ENCODE results near the gene ZNF205. TPM values are rescaled to one million over a fixed set of nuclear protein-coding genes. Genes with fewer than 3 reads are reported as not detected.
A peak's percentile ranks its signal among the peaks of the same experiment; 100 is the strongest.

The ZNF205 gene
- 17.4 and 17.7 TPM in 2 replicates for total RNA-seq

DNA sequence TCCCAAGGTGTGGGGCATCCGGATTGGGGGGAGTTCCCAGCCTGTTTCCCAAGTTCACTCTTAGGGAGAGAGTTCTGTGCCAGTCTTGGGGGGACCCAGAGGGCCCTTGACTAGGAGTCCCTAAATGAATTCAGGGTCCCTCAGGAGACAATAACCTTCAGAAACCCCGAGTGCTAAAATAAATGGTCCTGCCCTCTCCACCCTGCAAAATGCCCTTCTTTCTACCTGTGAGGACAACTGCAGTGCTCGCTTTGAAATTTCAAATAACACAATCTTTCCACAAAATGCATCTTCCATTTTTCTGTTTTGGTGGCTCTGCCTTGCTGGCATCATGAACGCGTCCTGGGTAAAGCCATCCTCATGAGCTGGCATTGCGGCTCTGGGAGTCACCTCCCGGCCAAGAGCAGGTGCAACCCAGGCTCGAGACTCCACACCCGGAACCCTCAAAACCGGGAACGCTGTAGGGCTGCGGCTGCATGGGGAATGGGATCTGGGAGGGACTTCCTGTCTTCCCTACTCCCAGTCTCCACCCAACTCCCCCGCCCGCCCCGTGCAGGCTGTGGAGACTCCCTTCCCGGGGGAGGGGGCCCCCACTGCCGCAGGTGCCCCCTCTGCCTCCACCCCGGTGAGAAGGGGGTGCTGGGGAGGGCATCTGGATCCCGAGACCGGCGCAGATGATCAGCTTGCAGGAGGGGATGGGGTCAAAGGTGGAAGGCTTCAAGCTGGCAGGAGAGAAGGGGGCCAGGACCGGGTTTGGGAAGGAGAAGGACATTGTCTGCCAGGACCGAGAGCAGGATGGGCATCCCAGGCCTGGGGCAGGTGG lies at the start of gene ZNF205:
ZNF205 (plus strand) TSS at position 529 of the 823 bp plus-strand sequence. CDS start 845 bp downstream, outside the sequence.
- TF ChIP-seq, protein P1, sequence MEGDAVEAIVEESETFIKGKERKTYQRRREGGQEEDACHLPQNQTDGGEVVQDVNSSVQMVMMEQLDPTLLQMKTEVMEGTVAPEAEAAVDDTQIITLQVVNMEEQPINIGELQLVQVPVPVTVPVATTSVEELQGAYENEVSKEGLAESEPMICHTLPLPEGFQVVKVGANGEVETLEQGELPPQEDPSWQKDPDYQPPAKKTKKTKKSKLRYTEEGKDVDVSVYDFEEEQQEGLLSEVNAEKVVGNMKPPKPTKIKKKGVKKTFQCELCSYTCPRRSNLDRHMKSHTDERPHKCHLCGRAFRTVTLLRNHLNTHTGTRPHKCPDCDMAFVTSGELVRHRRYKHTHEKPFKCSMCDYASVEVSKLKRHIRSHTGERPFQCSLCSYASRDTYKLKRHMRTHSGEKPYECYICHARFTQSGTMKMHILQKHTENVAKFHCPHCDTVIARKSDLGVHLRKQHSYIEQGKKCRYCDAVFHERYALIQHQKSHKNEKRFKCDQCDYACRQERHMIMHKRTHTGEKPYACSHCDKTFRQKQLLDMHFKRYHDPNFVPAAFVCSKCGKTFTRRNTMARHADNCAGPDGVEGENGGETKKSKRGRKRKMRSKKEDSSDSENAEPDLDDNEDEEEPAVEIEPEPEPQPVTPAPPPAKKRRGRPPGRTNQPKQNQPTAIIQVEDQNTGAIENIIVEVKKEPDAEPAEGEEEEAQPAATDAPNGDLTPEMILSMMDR (IDR thresholded peaks at IDR 0.05; ENCODE audit: extremely low read depth, low read depth, low read length): no peak
- peak within 1 kb of the TSS; percentile 94 for H3K4me3 ChIP-seq (ENCODE audit: insufficient read depth, low read length)
- H3K36me3 ChIP-seq (ENCODE audit: insufficient read depth, low read length): peaks cover 13% of the 10 kb centered on the region
- DNase-seq (ENCODE audit: insufficient read length, low spot score, missing footprints): peak; percentile 99
- peaks cover 5% of the 10 kb centered on the region for H4K20me1 ChIP-seq (ENCODE audit: insufficient read depth, low read length)
- H3K27ac ChIP-seq (ENCODE audit: low read depth, low read length): no peak within 1 kb of the TSS
- H3K4me2 ChIP-seq (ENCODE audit: insufficient read depth, low read length): peak within 1 kb of the TSS; percentile 95
- H2AFZ ChIP-seq (ENCODE audit: low read length): peak within 1 kb of the TSS; percentile 99
- no peaks in the 10 kb centered on the region for H3K27me3 ChIP-seq (ENCODE audit: insufficient read depth, low read length)
- H3K9me3 ChIP-seq (ENCODE audit: low read depth, low read length): no peaks in the 10 kb centered on the region
- peaks cover 25% of the 10 kb centered on the region for H3K79me2 ChIP-seq (ENCODE audit: insufficient read depth, low read length)
- peaks cover 11% of the 10 kb centered on the region for H3K4me1 ChIP-seq (ENCODE audit: insufficient read depth, low read length)

DNA sequence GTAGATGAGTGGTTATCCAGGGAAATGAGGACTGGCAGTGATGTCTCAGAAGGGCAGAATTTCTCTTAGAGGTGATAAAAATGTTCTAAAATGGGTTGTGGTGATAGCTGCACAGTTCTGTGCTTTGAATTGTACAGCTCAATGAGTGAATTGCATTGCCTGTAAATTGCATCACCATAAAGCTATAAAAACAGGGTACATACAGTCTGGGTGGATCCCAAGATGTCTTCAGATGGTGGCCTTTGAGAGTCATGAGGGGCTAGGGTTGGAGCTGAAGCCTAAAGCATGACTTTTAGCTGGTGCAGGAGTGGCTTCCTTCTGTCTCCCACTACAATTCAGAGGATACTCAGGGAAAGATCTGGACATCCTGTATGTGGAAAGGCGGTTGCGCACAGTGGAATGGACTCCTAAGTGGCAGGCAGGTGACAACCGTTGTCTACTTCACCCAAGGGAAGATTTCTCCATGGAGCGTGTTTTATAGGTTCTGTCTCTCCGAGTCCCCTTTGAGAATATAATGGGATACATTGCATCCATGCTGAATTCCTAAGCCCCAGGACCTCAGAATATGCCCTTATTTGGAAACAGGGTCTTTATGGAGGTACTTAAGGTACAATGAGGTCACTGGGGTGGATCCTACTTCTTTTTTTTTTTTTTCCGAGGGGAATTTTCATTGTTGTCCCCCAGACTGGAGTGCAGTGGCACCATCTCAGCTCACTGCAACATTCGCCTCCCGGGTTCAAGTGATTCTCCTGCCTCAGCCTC lies 48.6 kb upstream of the ZNF205 start:
- H3K27ac ChIP-seq (ENCODE audit: low read depth, low read length): no peak overlapping the region
- H3K9me3 ChIP-seq (ENCODE audit: low read depth, low read length): no peaks in the 10 kb centered on the region
- H3K4me1 ChIP-seq (ENCODE audit: insufficient read depth, low read length): peaks cover 3% of the 10 kb centered on the region
- no peaks in the 10 kb centered on the region for H4K20me1 ChIP-seq (ENCODE audit: insufficient read depth, low read length)
- H3K36me3 ChIP-seq (ENCODE audit: insufficient read depth, low read length): no peaks in the 10 kb centered on the region
- H3K27me3 ChIP-seq (ENCODE audit: insufficient read depth, low read length): peaks cover 3% of the 10 kb centered on the region
- no peak overlapping the region for H3K4me2 ChIP-seq (ENCODE audit: insufficient read depth, low read length)
- DNase-seq (ENCODE audit: insufficient read length, low spot score, missing footprints): no peak
- H3K4me3 ChIP-seq (ENCODE audit: insufficient read depth, low read length): no peak overlapping the region
- no peak overlapping the region for H2AFZ ChIP-seq (ENCODE audit: low read length)
- TF ChIP-seq, protein P1 (IDR thresholded peaks at IDR 0.05; ENCODE audit: extremely low read depth, low read depth, low read length): no peak
- no peaks in the 10 kb centered on the region for H3K79me2 ChIP-seq (ENCODE audit: insufficient read depth, low read length)

DNA sequence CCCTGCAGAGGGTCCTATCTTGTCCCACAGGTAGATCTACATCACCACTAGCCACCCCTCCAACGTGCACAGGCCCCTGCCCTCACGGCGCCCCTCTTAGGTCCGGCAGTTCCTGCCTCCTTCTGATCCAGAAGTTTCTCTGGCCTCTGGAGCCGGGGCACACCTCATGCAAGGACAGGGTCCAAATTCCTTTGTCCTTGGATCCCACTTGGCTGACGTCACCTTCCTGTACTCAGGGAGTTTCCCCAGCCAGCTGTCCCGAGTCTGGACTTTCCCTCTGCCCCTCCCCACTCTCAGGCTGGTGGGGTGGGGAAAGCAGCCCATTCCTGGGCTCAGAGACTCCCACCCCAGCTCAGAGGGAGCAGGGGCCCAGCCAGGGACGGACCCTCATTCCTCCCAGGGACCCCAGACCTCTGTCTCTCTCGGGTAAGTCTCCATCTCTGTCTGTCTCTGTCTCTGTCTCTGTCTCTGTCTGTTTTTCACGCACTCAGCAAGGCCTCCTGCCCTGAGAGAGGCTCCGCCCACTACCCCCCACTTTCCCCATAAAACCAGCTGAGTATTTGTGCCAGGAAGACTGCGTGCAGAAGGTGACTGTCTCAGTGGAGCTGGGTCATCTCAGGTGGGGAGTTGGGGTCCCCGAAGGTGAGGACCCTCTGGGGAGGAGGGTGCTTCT lies 47.2 kb upstream of the ZNF205 start, which contains the start of gene IL32:
IL32 (plus strand) TSS at position 572 of the 673 bp plus-strand sequence. CDS start 172 bp downstream, outside the sequence.
- Histone ChIP-seq H3K79me2 (ENCODE audit: insufficient read depth, low read length) (no peaks in the 10 kb centered on the region), H3K27ac (ENCODE audit: low read depth, low read length) (no peak within 1 kb of the TSS), H3K36me3 (ENCODE audit: insufficient read depth, low read length) (no peaks in the 10 kb centered on the region), H2AFZ (ENCODE audit: low read length) (peak within 1 kb of the TSS; percentile 80), H3K4me2 (ENCODE audit: insufficient read depth, low read length) (no peak within 1 kb of the TSS), H3K4me3 (ENCODE audit: insufficient read depth, low read length) (no peak within 1 kb of the TSS), H4K20me1 (ENCODE audit: insufficient read depth, low read length) (no peaks in the 10 kb centered on the region), H3K9me3 (ENCODE audit: low read depth, low read length) (no peaks in the 10 kb centered on the region), H3K4me1 (ENCODE audit: insufficient read depth, low read length) (peaks cover 3% of the 10 kb centered on the region), H3K27me3 (ENCODE audit: insufficient read depth, low read length) (peaks cover 3% of the 10 kb centered on the region)
- DNase-seq (ENCODE audit: insufficient read length, low spot score, missing footprints): peak; percentile 95
- TF ChIP-seq, protein P1 (IDR thresholded peaks at IDR 0.05; ENCODE audit: extremely low read depth, low read depth, low read length): no peak
